ENCODE results near the gene MAMSTR.

DNA sequence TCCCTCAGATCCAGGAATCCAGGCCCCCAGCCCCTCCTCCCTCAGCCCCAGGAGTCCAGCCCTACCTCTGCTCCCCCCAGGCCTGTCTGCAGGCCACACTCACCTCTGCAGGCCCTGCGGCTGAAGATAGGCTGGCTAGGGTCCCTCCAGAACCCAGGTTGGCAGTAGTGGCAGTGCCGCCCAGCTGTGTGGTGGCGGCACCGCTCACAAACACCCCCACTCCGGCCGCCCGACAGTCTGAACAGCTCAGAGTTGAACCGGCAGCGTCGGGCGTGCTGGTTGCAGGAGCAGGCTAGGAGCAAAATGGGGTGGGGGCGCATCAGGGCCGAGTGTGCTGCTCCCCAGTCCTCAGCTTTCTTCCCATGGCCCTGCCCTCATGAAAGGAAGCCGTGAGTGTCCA, 55.0 kb downstream of the MAMSTR start:
- TF ChIP-seq, protein P1, sequence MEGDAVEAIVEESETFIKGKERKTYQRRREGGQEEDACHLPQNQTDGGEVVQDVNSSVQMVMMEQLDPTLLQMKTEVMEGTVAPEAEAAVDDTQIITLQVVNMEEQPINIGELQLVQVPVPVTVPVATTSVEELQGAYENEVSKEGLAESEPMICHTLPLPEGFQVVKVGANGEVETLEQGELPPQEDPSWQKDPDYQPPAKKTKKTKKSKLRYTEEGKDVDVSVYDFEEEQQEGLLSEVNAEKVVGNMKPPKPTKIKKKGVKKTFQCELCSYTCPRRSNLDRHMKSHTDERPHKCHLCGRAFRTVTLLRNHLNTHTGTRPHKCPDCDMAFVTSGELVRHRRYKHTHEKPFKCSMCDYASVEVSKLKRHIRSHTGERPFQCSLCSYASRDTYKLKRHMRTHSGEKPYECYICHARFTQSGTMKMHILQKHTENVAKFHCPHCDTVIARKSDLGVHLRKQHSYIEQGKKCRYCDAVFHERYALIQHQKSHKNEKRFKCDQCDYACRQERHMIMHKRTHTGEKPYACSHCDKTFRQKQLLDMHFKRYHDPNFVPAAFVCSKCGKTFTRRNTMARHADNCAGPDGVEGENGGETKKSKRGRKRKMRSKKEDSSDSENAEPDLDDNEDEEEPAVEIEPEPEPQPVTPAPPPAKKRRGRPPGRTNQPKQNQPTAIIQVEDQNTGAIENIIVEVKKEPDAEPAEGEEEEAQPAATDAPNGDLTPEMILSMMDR (IDR thresholded peaks at IDR 0.05), result no peak
- TF ChIP-seq EZH2 (IDR thresholded peaks at IDR 0.05; ENCODE audit: borderline replicate concordance, insufficient read depth, low read depth, low read length, poor library complexity, severe bottlenecking), result no peak

Measured in B cell (primary cell).